AG09319 (cell line): Measurements from ENCODE around the gene NDUFS8.

ENCODE experiments used
- DNase-seq: peaks from one replicate; pipeline ENCODE4 v3.0.0-alpha.2; 2010; ENCODE audit warnings: low read depth; ENCODE audit errors: extremely low read depth
- TF ChIP-seq, protein P1 (sequence below): IDR thresholded peaks from 2 replicates; pipeline ENCODE4 v1.5.1; 2011; ENCODE audit warnings: low read depth, mild to moderate bottlenecking, inconsistent platforms, low read length, moderate library complexity

The NDUFS8 gene

DNA sequence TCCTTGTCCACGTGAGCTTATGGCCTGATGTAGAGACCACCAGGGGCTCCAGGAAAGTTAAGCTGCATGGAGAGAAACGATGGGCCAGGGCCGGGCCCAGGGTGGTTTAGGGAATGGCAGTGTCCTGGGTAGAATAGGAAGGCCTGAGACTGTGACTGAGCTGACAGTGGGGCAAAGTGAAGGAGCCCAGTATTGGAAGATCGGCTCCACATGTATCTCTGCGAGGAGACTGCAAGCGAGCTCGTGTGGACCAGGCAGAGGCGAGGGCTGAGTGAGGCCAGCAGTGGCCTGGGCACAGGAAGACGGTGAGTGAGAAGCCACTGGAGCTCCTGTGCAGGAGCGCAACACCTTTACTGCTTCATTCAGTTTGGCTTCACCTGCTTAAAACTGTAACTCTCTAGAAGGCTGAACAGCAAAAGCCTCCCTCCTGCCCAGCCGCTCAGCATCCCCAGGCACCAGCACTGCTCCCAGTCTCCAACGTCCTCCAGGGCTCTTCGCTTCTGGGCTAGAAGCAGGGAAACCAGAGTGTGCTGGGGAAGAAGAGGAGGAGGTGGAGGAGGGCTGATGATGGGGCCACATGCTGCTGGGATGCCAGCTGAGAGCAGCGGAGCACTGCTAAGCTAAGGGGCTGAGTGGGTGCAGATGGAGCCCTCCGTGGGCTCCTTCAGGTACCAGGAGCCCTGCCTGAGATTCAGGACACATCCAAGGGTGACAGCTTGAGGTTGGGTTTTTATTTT is 21.8 kb downstream of the NDUFS8 start:
- TF ChIP-seq, protein P1, sequence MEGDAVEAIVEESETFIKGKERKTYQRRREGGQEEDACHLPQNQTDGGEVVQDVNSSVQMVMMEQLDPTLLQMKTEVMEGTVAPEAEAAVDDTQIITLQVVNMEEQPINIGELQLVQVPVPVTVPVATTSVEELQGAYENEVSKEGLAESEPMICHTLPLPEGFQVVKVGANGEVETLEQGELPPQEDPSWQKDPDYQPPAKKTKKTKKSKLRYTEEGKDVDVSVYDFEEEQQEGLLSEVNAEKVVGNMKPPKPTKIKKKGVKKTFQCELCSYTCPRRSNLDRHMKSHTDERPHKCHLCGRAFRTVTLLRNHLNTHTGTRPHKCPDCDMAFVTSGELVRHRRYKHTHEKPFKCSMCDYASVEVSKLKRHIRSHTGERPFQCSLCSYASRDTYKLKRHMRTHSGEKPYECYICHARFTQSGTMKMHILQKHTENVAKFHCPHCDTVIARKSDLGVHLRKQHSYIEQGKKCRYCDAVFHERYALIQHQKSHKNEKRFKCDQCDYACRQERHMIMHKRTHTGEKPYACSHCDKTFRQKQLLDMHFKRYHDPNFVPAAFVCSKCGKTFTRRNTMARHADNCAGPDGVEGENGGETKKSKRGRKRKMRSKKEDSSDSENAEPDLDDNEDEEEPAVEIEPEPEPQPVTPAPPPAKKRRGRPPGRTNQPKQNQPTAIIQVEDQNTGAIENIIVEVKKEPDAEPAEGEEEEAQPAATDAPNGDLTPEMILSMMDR = no peak
- DNase-seq = no peak

DNA sequence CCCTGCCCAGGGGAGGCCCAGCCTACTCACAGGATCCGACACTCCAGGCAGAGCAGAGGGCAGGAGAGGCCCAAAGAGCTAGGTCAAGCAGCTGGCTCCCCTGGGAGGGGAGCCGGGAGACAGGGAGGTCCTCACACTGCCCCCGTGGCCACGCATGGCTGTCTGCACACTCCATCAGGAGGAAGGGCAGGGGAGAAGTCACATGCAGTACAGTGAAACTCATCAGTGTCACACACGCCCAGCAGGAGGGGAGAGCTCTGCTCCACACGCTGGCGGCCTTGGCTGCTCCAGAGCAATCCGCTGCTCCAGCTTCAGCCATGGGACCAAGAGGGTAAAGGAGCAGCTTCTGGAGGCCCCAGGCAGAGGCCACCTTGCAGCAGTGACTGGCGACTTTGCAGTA is 22.6 kb downstream of the NDUFS8 start:
- no peak for DNase-seq

DNA sequence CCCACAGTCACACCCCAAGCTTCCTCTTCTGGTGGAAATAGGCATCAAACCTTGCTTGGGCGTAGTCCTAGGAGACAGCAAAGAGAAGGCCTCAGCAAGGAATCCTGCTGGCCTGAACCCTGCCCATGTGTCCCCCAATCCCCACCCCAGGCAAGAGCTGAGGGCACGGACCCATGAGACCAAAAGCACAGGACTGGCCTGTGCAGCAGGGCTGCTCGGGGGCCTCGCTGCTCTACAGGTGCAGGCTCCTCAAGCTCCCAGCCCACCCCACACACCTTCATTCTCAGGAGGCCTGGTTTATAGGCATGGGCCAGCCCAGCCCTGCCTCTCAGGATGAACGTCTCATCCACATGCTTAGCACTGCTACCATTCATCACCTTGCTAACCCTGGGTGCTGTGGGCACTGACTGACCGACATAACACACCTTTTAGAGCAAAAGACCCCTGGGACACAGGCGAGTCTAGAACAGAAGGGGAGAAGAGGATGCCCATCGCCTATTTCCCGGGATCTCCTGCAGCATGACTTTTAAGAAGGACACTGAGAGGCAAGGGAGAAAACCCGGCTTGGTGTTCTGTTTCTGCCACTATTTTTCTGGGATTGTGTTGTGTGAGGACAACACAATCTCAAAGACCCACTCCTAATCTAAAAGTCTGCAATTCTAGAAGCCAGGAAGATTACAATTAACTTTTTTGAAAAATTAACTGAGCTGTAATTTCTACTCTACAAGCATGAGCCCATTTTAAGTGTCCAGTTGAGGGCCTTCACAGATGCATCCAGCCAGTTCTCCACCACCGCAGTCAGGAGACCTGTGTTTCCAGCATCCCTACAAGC is 23.7 kb downstream of the NDUFS8 start:
- TF ChIP-seq, protein P1 = no peak

More for the DNA sequence above, 22.6 kb downstream of the NDUFS8 start:
- TF ChIP-seq, protein P1 = no peak

DNA sequence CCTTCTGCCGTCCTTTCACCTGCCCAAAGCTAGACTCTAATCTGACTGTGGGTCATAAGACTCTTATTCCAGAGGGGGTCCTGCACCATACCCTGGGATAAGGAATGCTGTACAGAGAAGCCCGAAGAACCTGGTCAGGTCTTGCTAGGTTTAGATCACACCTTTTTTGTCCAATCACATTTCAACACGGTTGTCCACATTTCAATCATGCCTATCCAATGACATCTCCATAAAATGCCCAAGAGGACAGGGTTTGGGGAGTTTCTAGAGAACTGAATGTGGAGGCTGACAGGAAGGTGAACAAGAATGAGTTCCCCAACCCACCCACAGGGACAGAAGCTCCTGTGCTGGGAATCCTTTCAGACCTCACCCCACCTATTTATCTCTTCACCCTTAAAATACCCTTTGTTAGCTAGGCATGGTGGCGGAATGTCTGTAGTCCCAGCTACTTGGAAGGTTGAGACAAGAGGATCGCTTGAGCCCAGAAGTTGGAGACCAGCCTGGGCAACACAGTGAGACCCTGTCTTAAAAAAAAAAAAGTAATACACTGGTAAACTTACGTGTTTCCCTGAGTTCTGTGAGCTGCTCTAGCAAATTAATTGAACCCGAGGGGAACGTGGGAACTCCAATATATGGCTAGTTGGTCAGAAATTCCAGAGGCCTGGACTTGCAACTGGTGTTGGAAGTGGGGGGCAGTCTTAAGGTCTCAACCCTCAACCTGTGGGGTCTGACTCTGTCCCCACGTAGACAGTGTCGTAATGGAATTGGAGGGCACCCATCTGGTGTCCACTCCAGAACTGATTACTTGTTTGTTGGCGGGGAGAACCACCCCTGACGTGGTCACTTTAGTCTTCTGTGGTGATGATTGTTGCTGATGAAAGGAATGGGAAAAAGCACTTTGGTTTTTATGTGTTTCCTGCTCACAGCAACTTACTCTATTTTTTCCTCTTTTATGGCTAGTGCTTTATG is 26.1 kb downstream of the NDUFS8 start:
- DNase-seq = no peak
- TF ChIP-seq, protein P1 = no peak

More for the DNA sequence above, 23.7 kb downstream of the NDUFS8 start:
- no peak for DNase-seq

DNA sequence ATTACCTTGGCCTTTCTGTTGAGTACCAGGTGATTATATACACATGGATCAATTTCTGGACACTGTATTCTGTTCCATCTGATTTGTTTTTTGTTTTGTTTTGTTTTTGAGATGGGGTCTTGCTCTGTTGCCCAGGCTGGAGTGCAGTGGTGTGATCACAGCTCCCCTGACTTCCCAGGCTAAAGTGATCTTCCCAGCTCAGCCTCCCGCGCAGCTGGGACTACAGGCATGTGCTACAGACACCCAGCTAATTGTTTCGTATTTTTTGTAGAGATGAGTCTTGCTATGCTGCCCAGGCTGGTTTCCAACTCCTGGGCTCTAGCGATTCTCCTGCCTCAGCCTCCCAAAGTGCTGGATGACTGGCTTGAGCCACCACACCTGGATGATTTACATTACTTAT is 27.3 kb downstream of the NDUFS8 start:
- DNase-seq = no peak
- TF ChIP-seq, protein P1 = no peak

DNA sequence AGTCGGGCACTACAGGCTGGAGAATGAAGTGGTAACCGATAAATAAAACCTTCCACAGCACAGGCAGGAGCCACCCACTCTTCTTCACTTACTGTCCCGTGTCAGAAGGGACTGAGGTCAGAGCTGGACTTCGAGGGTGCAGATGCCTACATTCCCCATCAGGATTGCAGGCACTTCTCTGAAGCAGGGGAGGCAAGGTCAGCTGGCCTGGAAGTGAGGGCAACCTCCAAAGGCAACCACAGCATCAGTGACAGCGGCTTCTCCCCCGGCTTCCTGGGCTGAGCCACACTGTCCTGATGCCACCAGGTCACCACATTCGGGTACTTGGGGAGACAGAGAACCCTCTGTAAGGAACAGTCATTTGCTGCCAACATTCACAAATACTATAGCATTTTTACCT is 31.0 kb downstream of the NDUFS8 start:
- TF ChIP-seq, protein P1 = no peak

More for the DNA sequence above, 31.0 kb downstream of the NDUFS8 start:
- no peak for DNase-seq
